Vagina (tissue), 2 donors: ENCODE measurements around the gene MRPL51. TPM values are rescaled to one million over a fixed set of nuclear protein-coding genes. Genes with fewer than 3 reads are reported as not detected.

ENCODE experiments used
- DNase-seq, 2 donors: peaks; one replicate each; pipeline ENCODE4 v3.0.0-alpha.2; 2017; ENCODE audit errors: extremely low spot score in 2 of 2
- H3K27ac ChIP-seq: fragments of 200-600 bp; sonication (generic); one replicate; pipeline ENCODE4 v1.5.1; 2019
- H3K27me3 ChIP-seq: fragments of 200-600 bp; sonication (generic); one replicate; pipeline ENCODE4 v1.5.1; 2019
- H3K36me3 ChIP-seq, 2 donors: fragments of 200-600 bp; sonication (generic); one replicate each; pipeline ENCODE4 v1.5.1; 2017 to 2019
- H3K4me1 ChIP-seq: fragments of 200-600 bp; sonication (generic); one replicate; pipeline ENCODE4 v1.5.1; 2019
- H3K4me3 ChIP-seq, 2 donors: fragments of 200-600 bp; sonication (generic); 1 replicate in 1 of 2; 2 replicates in 1 of 2; pipeline ENCODE4 v1.5.1; 2016 to 2019
- H3K9me3 ChIP-seq: fragments of 200-600 bp; sonication (generic); one replicate; pipeline ENCODE4 v1.5.1; 2019
- CTCF ChIP-seq, 3 experiments: fragments of 450-650 bp in 2 of 3; fragments of 200-600 bp in 1 of 3; sonication (generic) in 1 of 3; IDR thresholded peaks; one replicate each; pipeline ENCODE4 v1.5.1; 2017 to 2019; ENCODE audit warnings: antibody characterized with exemption in 3 of 3, mild to moderate bottlenecking in 2 of 3, moderate library complexity in 2 of 3
- POLR2A ChIP-seq, 2 donors: fragments of 450-650 bp; IDR thresholded peaks; one replicate each; pipeline ENCODE4 v1.6.1; 2017; ENCODE audit warnings: antibody characterized with exemption in 2 of 2, mild to moderate bottlenecking in 2 of 2, moderate library complexity in 2 of 2
- POLR2AphosphoS5 ChIP-seq, 2 donors: sonication (generic); formaldehyde crosslinking; IDR thresholded peaks; one replicate each; pipeline ENCODE4 v1.9.0; 2017; ENCODE audit warnings: antibody characterized with exemption in 2 of 2, mild to moderate bottlenecking in 2 of 2, low read depth in 1 of 2; ENCODE audit not compliant: insufficient read depth in 1 of 2
- intact Hi-C: fragments of 100-400 bp; cut with DNase I; formaldehyde crosslinking; loops from one replicate; pipeline ENCODE4 v1.15.1; 2023
- total RNA-seq: library from RNA; depleted of rRNA; stranded (reverse); fragments of >200 nt; gene quantifications from one replicate; pipeline ENCODE4 v1.2.3, GENCODE V29; 2016

The MRPL51 gene
- total RNA-seq, 1 donor from 2014 or later = 23.1 TPM

GRCh38 chr12:6471989-6472360 lies 21.1 kb downstream of the MRPL51 start:
- peaks cover 33% of the 10 kb centered on the region for H3K4me1 ChIP-seq
- DNase-seq = no peak
- no peaks in the 10 kb centered on the region for H3K36me3 ChIP-seq
- H3K4me3 ChIP-seq = no peak overlapping the region
- H3K27me3 ChIP-seq = no peaks in the 10 kb centered on the region
- H3K9me3 ChIP-seq = no peaks in the 10 kb centered on the region
- H3K27ac ChIP-seq = no peak overlapping the region
- intact Hi-C loops = no loop called here
- TF ChIP-seq CTCF (IDR thresholded peaks at IDR 0.05) (no peak), POLR2A (IDR thresholded peaks at IDR 0.05) (no peak), POLR2AphosphoS5 (IDR thresholded peaks at IDR 0.05; ENCODE audit: insufficient read depth in 1 of 2, low read depth in 1 of 2) (no peak)

GRCh38 chr12:6470375-6471163 lies 22.5 kb downstream of the MRPL51 start, which contains the start of gene VAMP1:
VAMP1 (minus strand) TSS chr12:6470677; CDS start chr12:6470531, 146 bp downstream.
- TF ChIP-seq CTCF (IDR thresholded peaks at IDR 0.05) (no peak), POLR2AphosphoS5 (IDR thresholded peaks at IDR 0.05; ENCODE audit: insufficient read depth in 1 of 2, low read depth in 1 of 2) (peak; percentile 85 to 99), POLR2A (IDR thresholded peaks at IDR 0.05) (peak in 1 of 2 donors; percentile 97)
- no peaks in the 10 kb centered on the region for H3K27me3 ChIP-seq
- no peaks in the 10 kb centered on the region for H3K9me3 ChIP-seq
- intact Hi-C loops = no loop called here
- H3K27ac ChIP-seq = peak within 1 kb of the TSS; percentile 80
- peaks cover 0 to 4% of the 10 kb centered on the region in 2 donors for H3K36me3 ChIP-seq
- H3K4me1 ChIP-seq = peaks cover 33% of the 10 kb centered on the region
- peak within 1 kb of the TSS; percentile 61 to 73 for H3K4me3 ChIP-seq
- peak in 1 of 2 donors; percentile 99 for DNase-seq

- Histone ChIP-seq H3K4me1 (peaks cover 33% of the 10 kb centered on the region), H3K9me3 (no peaks in the 10 kb centered on the region), H3K36me3 (peaks cover 0 to 8% of the 10 kb centered on the region in 2 donors), H3K27ac (peak overlapping the region; percentile 80), H3K4me3 (peak overlapping the region; percentile 61 to 73), H3K27me3 (no peaks in the 10 kb centered on the region)
- DNase-seq = no peak
- intact Hi-C loops = no loop called here
- TF ChIP-seq CTCF (IDR thresholded peaks at IDR 0.05) = no peak
- no peak for TF ChIP-seq POLR2AphosphoS5 (IDR thresholded peaks at IDR 0.05; ENCODE audit: insufficient read depth in 1 of 2, low read depth in 1 of 2)
- TF ChIP-seq POLR2A (IDR thresholded peaks at IDR 0.05) = no peak
Measured at GRCh38 chr12:6469609-6470374, 23.3 kb downstream of the MRPL51 start.

GRCh38 chr12:6469092-6469491 lies 24.0 kb downstream of the MRPL51 start:
- H3K27ac ChIP-seq = no peak overlapping the region

More at GRCh38 chr12:6469092-6469491, 24.0 kb downstream of the MRPL51 start:
- intact Hi-C loops = no loop called here
- H3K36me3 ChIP-seq = peaks cover 0 to 15% of the 10 kb centered on the region in 2 donors
- peak overlapping the region; percentile 61 to 73 for H3K4me3 ChIP-seq
- peaks cover 33% of the 10 kb centered on the region for H3K4me1 ChIP-seq
- H3K9me3 ChIP-seq = no peaks in the 10 kb centered on the region
- no peak for TF ChIP-seq CTCF (IDR thresholded peaks at IDR 0.05)
- TF ChIP-seq POLR2A (IDR thresholded peaks at IDR 0.05) = no peak
- TF ChIP-seq POLR2AphosphoS5 (IDR thresholded peaks at IDR 0.05; ENCODE audit: insufficient read depth in 1 of 2, low read depth in 1 of 2) = no peak
- no peak for DNase-seq
- H3K27me3 ChIP-seq = no peaks in the 10 kb centered on the region
